Activated CD4-positive, alpha-beta T cell treated with anti-CD3 and anti-CD28 coated beads, Interleukin-2, Interleukin-4, amounts not matched to agents 100 ng/mL and 50 ng/mL, durations not matched to agents 16 hours and 8 hours (primary cell): ENCODE data around the gene BCAT1.
"Not testable (repeated sequence)": the region's sequence is repeated elsewhere in the genome, so short reads cannot be mapped to it uniquely, and the experiment has no call there.

ENCODE experiments used
- DNase-seq: peaks from one replicate; pipeline ENCODE4 v3.0.0-alpha.2; 2020; ENCODE audit warnings: low spot score

BCAT1 gene

GRCh38 chr12:24899503-24900075 lies 49.3 kb downstream of the BCAT1 start:
- DNase-seq = peak; percentile 33

DNA sequence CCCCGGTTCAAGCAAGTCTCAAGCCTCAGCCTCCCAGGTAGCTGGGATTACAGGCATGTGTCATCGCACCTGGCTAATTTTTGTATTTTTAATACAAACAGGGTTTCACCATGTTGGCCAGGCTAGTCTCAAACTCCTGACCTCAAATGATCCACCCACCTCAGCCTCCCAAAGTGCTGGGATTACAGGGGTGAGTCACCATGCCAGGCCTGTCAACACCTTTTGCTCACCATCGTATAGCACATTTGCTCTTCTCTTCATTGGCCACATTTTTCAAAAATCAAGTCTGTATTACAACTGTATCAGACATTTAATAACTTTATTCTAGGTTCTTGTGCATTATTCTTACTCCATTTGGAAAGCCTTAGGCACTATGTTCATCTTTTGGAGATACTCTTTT lies 50.3 kb downstream of the BCAT1 start:
- DNase-seq = no peak

GRCh38 chr12:24898185-24898584 lies 50.7 kb downstream of the BCAT1 start:
- no peak for DNase-seq

- no peak for DNase-seq
Observed at GRCh38 chr12:24896171-24896570, 52.7 kb downstream of the BCAT1 start.

- no peak for DNase-seq
Observed at GRCh38 chr12:24895612-24896011, 53.3 kb downstream of the BCAT1 start.

GRCh38 chr12:24894879-24895278 lies 54.0 kb downstream of the BCAT1 start:
- DNase-seq = no peak

- no peak for DNase-seq
Observed at GRCh38 chr12:24890048-24890803, 58.7 kb downstream of the BCAT1 start.

GRCh38 chr12:24889411-24889810 lies 59.5 kb downstream of the BCAT1 start:
- no peak for DNase-seq

- no peak for DNase-seq
Observed at GRCh38 chr12:24888813-24889212, 60.1 kb downstream of the BCAT1 start.

DNA sequence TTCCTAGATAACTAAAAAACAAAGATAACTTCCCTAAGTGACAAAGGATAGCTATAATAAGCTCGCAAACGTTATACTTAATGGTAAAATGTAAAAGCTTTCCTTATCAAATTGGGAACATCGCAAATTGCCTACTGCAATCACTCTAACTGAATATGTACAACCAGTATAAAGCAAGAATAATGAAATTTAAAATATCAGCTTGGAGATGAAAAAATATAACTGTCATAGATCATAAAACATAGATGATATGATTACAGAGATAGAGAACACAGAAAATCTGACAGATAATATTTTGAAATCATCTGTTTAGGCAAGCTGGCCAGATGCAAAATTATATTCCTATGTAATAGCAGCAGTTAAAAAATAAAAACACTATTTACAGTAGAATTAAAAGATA lies 64.0 kb downstream of the BCAT1 start:
- no peak for DNase-seq

- no peak for DNase-seq
Observed at GRCh38 chr12:24881724-24882371, 67.1 kb downstream of the BCAT1 start.

DNA sequence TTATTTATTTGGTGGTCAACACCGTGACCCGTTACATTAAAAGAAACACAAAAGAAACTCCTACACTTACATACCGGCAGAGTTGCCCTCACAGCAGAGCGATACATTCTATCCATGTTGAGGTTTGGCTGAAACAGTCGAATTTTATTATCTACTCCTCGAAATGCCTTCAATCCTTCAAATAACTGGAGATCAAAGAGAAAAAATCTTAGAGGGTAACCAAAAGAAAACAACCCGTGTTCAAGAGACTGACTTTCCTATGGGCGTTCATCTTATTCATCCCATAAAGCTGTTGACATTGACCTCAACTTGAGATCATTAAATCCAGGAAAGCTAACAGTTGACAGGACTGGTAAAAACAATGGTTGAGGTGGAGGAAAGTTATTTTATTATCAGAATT lies 67.7 kb downstream of the BCAT1 start:
- DNase-seq = no peak

GRCh38 chr12:24880732-24881131 lies 68.2 kb downstream of the BCAT1 start:
- no peak for DNase-seq

- no peak for DNase-seq
Observed at GRCh38 chr12:24879644-24880043, 69.3 kb downstream of the BCAT1 start.

DNA sequence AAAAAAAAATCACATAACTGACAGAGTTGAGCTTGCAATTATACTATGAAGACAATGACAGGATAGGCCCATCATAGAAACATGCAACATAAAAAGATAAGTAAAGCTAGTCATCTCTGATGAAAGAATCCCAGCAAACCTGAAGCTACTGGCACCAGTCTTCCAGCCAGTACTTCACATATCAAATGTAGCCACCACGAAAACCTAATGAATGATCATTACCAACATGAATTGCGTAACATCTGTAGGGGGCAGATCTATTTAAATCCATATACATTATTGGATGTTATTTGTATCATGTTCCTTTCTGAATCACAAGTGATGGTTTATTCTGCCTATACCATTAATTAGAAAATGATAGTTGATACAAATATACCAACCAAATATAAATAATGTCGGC lies 73.9 kb downstream of the BCAT1 start:
- no peak for DNase-seq

GRCh38 chr12:24872211-24872610 lies 76.7 kb downstream of the BCAT1 start:
- no peak for DNase-seq

DNA sequence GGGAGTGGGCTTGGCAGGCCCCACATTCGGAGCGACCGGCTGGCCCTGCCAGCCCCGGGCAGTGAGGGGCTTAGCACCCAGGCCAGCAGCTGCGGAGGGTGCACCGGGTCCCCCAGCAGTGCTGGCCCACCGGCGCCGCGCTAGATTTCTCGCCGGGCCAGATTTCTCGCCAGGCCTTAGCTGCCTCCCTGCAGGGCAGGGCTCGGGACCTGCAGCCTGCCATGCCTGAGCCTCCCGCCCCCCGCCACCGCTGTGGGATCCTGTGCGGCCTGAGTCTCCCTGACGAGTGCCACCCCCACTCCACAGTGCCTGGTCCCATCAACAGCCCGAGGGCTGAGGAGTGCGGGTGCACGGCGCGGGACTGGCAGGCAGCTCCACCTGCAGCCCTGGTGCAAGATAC lies 82.8 kb downstream of the BCAT1 start:
- not testable (repeated sequence) for DNase-seq

DNA sequence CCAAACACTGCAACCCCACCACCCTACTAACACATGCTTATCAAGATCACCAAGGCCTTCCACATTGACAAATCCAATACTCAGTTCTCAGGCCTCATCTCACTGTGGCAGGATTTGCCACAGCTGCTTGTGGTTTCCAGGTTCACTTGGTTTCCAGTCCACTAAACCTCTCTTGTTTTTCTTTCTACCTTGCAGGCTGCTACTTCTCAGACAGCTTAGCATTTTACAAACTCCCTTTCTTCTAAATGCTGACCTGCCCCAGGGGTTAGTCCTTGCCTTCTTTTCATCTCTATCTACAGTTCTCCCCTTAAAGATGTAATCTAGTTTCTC lies 84.1 kb downstream of the BCAT1 start:
- DNase-seq = no peak

DNA sequence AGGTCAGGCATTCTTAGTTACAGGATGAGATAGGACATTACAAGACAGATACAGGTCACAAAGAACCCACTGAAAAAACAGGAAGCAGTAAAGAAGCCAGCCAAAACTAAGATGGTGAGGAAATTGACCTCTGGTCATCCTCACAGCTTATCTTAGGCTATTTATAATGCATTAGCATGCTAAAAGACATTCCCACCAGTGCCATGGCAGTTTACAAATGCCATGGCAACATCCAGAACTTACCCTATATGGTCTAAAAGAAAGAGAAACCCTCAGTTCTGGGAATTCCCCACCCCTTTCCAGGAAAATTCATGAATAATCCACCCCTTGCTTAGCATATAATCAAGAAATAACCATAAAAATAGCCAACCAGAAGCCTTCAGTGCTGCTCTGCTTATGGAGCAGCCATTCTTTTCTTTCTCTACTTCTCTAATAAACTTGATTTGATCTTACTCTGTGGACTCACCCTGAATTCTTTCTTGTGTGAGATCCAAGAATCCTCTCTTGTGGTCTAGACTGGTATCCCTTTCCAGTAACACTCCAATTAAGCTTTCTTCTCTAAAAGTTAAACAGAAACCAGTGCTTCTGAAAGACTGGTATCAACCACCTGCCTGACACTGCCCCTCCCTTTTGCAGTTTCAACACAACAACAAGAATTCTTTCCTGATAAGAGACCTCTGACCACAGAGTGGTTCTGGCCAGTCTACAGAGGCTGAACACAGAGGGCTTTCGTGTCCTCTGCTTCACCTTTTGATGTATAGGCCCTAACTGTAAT lies 86.9 kb downstream of the BCAT1 start:
- DNase-seq = no peak

DNA sequence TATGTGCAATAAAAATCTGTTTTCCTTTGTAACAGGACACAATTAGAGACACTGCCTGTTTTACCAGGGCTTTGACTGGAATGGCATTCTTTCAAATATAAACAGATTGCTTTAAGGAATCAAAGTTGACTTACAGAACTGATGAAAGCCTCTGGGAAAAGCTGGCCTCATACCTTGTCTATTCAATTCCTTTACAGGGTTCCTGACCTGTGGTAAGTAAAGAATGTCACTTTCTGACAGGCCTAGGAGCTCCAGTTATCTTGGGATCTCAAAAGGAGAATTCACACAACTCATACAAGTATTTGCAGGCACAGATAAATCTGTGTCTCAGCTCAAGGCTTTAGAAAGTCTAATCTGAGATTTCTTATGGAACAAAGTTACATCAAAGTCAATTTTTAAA lies 88.4 kb downstream of the BCAT1 start:
- no peak for DNase-seq

- no peak for DNase-seq
Observed at GRCh38 chr12:24856541-24856940, 92.4 kb downstream of the BCAT1 start.

DNA sequence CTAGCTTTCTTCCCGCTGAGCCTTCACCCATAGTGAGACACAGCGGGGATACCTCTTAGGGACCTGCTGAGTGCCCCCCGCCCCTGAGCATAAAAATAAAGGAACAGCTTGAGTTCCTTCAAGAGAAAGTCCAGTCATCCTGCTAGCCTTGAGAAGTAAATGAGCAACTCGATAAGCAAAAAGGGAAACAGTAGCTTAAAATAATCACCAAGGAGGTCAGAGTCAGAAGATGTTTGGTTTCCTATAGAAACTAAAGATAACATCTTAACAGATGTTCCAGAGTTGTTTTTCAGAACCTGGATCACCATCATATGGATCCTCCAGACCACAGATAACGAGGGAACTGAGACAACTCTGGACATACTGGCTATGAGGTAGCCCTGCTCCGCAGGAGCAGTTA lies 94.0 kb downstream of the BCAT1 start:
- no peak for DNase-seq

- no peak for DNase-seq
Observed at GRCh38 chr12:24854017-24854416, 94.9 kb downstream of the BCAT1 start.
